GM20431 (cell line): ENCODE data around the gene CMTM2.

Experiments
- in situ Hi-C: fragments of 300-500 bp; cut with MseI, MboI; formaldehyde crosslinking; loops from one replicate; pipeline ENCODE4 v1.15.0; 2020; ENCODE audit warnings: low sequenced_read_pairs; ENCODE audit not compliant: unreplicated experiment

CMTM2 gene

DNA sequence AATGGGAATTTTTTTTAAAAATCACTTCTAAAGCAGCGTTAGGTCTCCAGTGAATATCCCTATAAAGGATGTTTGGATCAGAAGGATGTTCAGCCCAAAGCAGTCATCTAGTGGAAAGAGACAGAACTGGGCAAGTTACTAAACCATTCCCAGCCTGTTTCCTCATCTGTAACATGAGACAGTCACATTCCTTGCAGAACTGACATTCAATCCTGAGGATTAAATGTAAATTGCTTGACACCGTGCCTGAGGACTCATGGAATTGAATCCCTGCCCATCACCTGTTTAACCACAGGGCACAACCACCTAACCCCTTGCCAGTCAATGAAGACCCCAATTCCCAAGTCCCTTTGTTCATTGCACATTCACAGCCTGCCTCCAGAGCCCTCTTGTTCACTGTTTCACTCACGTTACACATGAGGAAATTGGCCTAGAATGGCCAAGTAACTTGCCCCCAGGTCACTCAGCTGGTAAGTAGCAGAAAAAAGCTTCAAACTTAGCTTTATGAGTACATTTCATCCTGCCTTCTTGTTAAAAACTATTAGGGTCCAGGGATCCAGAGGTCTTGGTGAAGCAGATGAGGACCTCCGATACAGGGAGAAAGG, 1.4 kb downstream of the CMTM2 start:
- in situ Hi-C loops: loop anchor here (25.0 kb wide), 1 partner anchor 168 kb away; no protein-coding TSS in a partner anchor

DNA sequence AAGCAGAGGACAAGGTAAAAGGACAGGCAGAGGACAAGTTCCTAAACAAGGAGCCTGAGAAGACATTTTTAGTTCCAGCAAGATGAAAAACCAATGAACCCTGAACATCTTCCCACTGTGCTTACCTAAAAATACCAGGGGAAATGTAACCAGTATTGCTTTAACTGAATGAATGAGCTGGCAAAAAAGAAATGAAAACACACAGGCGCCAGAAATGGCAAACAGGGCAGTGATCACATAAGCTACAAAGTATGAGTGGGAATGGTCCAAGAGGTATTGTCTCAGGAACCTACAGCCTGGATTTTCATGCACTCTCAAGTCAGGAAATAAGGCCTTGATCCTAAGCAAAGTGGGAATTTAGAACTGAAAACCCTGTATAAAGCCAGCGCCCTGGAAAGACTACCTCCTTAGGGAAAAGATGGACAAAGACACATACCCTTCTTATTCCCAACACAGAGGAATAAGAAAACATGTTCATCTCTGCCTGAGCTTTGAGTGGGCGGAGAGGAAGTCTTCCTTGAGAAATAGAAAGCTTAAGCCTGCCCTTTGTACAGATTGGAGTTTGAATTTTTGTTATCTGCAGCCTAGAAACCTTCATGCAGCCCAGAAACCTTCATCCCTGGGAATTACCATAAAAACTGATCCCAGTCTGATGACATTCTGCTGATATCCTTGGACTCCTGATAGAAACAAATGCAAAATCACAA, 2.1 kb downstream of the CMTM2 start:
- in situ Hi-C loops: loop anchor here (25.0 kb wide), 1 partner anchor 169 kb away; no protein-coding TSS in a partner anchor

DNA sequence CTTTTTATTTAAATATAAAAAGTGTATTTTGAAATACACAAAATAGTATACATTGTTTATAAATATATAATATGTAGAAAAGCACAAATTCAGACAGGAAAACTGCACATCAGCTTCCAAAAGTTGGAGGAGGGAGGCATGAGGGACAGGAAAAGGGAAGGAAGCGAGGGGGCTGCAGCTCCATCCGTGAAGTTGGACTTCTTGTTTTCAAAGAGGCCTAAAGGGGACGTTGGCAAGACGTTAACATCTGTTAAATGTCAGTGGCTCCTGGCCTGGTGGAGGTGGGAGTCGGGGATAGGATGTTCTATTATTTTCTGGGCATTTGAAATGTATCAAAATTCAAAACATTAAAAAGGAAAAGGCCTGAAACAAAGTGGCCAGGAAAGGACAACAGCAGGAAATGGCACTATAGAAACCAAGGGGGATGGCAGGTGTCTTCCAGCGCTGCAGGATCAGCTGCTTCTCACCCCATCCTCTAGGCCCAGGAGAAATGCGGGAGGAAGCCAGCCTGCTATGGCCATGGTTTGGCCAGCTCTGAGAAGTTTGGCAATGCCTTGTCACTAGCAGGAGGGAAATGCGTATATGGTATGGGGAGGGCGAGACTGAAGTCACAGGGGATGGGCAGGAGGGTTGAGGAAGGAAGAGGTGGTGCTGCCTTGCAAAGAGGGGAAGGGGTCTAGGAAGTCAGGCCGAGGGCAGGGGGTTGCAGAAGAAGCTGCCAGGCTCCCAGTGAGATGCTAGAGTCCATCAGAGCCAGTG, 6.4 kb downstream of the CMTM2 start:
- in situ Hi-C loops: loop anchor here (25.0 kb wide), 1 partner anchor 173 kb away; no protein-coding TSS in a partner anchor

DNA sequence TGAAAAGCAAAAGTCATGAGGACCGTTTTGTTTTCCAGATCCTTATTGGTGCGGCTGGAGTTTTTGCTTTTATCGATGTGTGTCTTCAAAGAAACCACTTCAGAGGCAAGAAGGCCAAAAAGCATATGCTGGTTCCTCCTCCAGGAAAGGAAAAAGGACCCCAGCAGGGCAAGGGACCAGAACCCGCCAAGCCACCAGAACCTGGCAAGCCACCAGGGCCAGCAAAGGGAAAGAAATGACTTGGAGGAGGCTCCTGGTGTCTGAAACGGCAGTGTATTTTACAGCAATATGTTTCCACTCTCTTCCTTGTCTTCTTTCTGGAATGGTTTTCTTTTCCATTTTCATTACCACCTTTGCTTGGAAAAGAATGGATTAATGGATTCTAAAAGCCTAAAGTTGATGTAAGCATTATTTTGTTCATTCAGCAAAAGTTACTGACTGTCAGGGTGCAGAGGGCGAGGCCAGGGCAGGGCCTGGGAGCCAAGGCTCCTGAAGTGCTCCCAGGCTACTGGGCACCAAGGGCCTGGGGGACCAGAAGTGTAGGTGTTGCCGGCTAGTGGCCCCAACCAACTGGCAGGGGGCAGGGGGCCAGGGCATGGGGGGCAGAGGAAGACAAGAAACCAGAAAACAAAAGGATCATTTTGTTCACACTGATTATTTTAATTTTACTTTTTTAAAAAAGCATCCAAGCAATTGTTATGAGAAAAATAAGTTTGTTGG, 8.8 kb downstream of the CMTM2 start:
- in situ Hi-C loops: loop anchor here (25.0 kb wide), 1 partner anchor 176 kb away; no protein-coding TSS in a partner anchor

DNA sequence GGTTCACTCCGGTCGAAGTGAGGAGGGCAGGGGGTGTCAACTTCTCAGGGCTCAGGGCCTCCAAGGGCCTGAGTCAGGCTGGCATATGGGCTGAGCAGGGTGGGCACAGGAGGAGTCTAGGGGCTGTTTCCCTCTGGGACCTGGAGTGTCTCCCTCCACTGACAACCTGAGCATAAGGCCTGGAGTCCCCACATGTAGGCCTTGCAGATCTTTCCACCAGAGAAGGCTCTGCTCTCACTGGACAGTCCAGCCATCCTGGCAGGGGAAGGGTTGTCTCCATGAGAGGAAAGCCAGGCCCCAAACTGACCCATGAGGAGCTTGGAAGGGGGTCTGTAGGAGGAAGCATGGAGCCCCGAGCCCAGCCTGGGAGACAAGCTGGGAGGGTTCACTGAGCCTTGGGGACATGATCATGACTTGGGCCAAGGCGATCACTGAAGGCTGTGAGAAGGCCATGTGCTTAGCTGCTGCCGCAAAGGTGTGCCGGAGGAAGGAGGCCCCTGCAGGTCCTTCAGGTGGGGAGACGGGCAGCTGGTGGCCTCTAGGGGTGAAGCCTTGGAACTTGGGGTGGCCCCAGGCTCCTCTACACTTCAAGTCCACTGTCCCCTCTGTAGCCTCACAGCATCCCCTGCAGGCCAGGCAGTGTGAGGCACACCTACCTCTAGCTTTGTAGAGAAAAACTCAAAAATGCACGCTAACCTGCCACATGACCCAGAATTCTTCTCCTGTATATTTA, 9.9 kb downstream of the CMTM2 start:
- in situ Hi-C loops: loop anchor here (25.0 kb wide), 1 partner anchor 177 kb away; no protein-coding TSS in a partner anchor

DNA sequence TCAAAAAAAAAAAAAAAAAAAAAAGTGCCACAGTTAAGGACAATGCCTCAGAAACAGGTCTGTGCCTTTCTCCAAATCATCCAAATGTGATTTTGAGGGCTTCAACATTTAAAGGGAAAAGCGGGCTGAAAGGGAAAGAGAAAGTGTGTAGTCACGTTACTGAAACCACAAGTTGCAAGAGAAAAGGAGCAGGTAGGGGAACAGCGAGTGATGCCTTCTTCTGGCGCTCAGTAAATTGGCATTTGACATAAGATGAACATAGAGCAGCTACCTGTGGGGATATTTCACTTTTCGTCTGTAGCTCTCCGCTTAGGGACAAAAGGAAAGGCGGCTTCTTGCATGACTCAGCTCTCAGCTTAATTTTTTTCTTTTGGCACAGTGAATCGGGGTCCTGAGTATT, 11.1 kb downstream of the CMTM2 start:
- in situ Hi-C loops: loop anchor here (25.0 kb wide), 1 partner anchor 178 kb away; no protein-coding TSS in a partner anchor

DNA sequence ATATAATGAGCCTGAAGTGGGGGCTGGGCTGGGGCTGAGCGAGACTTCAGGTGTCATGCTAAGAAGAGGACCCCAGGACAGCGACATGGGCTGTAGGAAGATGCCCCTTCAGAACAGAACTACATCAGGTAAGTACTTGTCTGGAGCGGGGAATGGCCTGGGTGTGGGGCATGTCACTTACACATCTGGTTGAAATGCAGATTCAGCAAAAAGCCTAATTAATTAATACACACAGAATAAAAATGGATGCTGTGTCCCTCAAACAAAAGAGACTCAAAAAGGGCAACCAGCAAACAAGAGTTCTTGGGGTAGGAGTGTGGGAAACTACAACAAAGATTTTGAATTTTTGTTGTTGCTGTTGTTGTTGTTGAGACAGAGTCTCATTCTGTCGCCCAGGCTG, 11.8 kb downstream of the CMTM2 start:
- in situ Hi-C loops: loop anchor here (25.0 kb wide), 1 partner anchor 179 kb away; no protein-coding TSS in a partner anchor

DNA sequence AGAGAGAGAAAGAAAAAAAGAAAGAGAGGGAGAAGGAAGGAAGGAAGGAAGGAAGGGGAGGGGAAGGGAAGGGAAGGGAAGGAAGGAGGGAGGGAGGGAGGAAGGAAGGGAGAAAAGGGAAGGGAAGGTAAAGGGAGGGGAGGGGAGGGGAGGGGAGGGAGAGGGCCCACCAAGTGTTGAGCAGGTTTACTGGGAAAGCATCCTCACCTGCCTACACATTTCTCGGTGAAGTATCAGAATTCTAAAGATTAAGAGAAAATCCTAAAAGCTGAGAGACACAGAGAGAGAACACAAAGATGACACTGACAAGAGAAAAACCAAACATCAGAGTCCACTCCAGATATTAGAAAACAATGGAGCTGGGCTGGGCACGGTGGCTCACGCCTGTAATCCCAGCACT, 13.0 kb downstream of the CMTM2 start:
- in situ Hi-C loops: loop anchor here (25.0 kb wide), 1 partner anchor 180 kb away; no protein-coding TSS in a partner anchor

DNA sequence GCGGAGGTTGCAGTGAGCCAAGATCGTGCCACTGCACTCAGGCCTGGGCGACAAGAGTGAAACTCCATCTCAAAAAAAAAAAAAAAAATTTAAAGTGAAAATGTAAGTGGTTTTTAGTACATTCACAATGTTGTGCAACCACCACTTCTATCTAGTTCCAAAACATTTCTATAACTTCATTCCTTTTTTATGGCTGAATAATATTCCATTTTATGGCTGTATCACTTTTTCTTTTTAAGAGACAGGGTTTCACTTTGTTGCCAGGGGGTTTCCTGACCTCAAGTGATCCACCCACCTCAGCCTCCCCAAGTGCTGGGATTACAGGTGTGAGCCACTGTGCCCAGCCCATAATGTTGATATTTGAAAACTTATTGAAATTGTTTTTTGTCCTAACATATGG, 13.6 kb downstream of the CMTM2 start:
- in situ Hi-C loops: loop anchor here (25.0 kb wide), 1 partner anchor 181 kb away; no protein-coding TSS in a partner anchor

DNA sequence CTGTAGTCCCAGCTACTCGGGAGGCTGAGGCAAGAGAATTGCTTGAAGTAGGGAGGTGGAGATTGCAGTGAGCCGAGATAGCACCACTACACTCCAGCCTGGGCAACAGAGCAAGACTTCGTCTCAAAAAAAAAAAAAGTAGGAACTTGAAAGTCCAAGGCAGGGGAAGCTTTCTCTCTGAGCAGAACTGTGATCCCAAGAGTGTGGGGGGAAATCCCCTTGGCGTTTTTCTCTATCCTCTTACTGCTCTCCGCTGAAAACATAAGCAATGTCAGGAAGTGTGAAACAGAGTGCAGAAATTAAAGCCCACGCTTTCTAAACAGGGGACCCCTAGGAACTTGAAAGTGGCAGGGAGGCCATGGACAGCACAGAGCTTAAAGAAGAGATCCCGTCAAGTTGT, 15.5 kb downstream of the CMTM2 start:
- in situ Hi-C loops: loop anchor here (25.0 kb wide), 1 partner anchor 182 kb away; no protein-coding TSS in a partner anchor

DNA sequence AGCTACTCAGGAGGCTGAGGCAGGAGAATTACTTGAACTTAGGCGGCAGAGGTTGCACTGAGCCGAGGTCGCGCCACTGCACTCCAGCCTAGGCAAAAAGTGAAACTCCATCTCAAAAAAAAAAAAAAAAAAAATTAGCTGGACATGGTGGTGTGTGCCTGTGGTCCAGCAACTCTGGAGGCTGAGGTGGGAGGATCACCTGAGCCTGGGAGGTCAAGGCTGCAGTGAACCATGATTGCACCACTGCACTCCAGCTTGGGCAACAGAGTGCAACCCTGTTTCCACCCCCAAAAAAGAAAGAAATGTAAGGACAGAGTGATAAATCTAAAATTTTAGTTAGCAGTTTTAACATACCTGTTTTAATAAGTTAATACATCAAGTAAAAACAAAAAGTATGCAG, 17.3 kb downstream of the CMTM2 start:
- in situ Hi-C loops: loop anchor here (25.0 kb wide), 1 partner anchor 184 kb away; no protein-coding TSS in a partner anchor

DNA sequence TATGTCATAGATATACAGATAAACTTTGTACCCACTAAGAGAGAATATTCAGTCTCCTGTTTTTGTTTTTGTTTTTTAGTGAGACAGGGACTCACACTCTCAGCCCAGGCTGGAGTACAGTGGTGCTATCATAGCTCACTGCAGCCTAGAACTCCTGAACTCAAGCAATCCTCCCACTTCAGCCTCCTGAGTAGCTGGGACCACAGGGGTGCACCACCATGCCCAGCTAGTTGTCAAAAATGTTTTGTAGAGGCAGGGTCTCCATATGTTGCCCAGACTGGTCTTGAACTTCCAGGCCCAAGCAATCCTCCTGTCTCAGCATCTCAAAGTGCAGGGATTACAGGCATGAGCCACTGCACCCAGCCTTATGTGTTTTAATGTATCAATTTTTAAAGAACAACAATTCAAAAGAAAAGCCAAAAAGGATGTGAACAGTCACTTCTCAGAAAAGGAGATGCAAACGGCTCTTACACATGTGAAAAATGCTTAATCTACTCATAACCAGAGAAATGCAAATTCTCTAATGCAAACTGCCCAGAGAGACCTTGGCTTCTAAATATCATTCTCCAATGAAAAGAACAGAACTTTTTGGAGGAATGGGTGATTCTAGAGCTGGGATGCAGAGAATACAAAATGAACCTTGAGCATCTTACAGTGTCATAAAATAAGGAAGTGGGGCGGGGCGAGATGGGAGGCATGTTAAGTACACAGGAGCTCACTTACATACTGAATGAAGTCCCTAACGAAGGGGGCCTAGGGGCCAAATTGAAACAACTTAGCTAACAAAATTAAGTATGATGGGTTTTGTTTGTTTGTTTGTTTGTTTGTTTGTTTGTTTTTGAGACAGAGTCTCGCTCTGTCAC, 18.0 kb downstream of the CMTM2 start:
- in situ Hi-C loops: loop anchor here (25.0 kb wide), 1 partner anchor 185 kb away; no protein-coding TSS in a partner anchor

DNA sequence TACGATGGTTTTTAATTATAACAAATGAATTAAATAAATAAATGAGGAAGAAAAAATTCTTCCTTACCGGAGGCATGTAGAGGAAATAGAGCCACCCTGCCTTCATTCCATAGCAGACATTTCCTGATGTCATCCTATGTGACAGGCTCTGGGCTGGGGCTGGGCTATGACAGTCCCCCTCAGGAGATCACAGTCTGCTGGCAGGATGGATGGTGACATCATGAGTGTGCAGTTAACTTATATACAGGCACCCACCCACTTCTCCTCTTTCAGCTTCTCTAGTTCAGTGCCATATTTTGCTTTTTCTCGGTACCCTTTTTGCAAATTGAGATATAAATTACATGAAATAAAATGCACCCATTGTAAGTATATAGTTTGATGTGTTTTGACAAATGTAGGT, 18.8 kb downstream of the CMTM2 start:
- in situ Hi-C loops: loop anchor here (25.0 kb wide), 1 partner anchor 186 kb away; no protein-coding TSS in a partner anchor

DNA sequence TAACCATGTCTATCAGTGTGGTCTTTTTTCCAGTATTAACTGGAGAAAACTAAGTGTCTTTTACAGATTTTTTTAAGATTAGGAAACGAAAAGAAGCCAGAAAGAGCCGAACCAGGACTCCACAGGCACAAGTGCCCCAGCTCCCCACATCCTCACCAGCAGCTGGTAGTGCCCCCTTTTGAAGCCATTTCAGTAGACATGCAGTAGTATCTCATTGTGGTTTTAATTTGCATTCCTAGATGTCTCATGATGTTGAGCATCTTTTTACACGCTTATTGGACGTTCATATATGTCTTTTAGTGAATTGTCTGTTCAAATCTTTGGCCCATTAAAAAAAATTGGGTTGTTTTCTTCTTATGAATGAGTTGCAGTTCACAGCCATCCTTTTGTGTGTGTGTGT, 20.5 kb downstream of the CMTM2 start:
- in situ Hi-C loops: loop anchor here (25.0 kb wide), 1 partner anchor 187 kb away; no protein-coding TSS in a partner anchor

DNA sequence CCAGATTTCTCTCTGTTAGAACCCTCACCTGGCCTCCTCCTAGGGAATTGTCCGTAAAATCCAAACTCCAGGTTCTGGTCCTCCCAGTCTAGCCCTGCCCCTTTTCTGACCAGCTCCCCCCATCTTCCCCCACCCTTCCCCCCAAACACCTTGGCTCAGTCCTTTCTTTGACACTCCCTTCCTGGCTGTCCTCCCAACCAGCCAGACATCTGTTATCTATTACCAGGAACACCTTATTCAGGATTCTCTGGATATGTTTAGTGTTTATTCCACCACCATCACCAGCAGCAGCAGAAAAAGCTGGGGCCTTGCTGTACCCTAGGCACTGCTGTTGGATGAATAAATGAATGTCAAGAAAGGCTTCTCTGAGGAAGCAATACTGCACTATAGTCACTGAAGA, 21.2 kb downstream of the CMTM2 start:
- in situ Hi-C loops: no loop called here

DNA sequence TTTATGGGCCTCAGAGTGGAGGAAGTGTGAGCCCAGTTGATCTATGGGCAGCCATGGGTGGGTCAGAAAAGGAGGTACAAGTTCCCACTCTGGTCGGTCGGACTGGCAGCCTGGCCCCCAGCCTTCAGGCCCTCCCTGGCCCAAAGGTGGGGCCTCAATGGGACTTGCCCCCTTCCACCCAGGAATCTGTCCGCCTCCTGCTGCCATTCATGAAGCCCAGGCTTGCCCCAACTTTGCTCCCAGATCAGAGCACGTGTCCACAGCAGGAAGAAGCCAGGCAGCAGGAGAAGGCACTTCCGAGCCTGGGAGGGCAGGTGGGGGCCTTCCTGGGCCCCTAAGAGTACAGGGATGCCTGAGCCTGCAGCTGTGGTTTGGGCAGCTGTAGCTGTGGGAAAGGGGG, 22.2 kb downstream of the CMTM2 start:
- in situ Hi-C loops: no loop called here

DNA sequence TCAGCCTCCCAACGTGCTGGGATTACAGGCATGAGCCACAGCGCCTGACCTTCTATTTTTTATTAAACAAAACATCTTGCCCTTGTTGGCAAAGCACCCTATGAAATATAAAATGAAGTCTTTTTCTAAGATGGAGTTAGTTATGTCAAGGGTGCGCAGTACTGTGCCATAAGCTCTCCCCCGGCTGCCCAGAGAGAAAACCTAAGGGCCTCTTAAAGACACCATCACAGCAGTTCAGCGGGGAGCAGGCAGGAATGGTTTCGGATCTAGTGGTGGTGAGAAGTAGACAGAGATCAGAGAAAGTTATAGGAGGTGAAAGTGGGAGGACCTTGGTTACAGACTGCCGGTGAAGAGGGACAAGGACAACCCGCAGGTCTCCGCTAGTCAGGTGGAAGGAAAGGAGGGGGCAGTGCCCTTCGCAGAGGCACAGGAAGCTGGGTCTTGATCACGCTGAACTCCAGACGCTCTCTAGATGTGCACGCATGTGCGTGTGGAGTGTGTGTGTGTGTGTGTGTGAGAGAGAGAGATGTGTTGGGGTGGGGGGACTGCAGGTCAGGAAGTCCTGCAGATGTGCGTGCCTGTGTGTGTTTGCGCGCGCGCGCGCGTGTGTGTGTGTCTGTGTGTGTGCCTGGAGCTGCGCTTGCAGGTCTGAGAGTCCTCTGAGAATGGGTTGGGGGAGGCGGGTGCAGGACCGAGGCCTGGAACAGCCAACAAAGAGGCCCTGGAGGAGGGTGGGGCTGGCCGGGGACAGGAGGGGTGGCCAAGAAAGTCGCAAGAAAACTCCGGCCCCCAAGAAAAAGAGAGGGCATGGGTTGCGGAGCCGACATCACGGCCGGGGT, 24.5 kb downstream of the CMTM2 start:
- in situ Hi-C loops: no loop called here
